Keratinocyte (primary cell): ENCODE data around the gene EXOC4. TPM values are rescaled to one million over a fixed set of nuclear protein-coding genes. Genes with fewer than 3 reads are reported as not detected.

ENCODE experiments used
- DNase-seq: peaks from one replicate; pipeline ENCODE4 v3.0.0-alpha.2; 2011; ENCODE audit warnings: low read depth, missing footprints, low spot score
- FAIRE-seq: peaks from 2 replicates; lab custom pipeline; 2011; peaks lifted over from hg19 to GRCh38; lab: Jason Lieb, UNC
- H2AFZ ChIP-seq: 2 replicates; pipeline ENCODE4 v1.6.0; 2012; ENCODE audit warnings: low read length, control low read depth, inconsistent platforms; ENCODE audit not compliant: control insufficient read depth
- H3K27ac ChIP-seq: 2 replicates; pipeline ENCODE4 v1.5.1; 2011; ENCODE audit warnings: low read length; ENCODE audit not compliant: control insufficient read depth, insufficient read depth
- H3K27me3 ChIP-seq: 3 replicates; pipeline ENCODE4 v1.6.0; 2011; ENCODE audit warnings: low read length; ENCODE audit not compliant: control insufficient read depth, insufficient read depth; ENCODE audit errors: extremely low read depth
- H3K36me3 ChIP-seq, 2 experiments: 2 replicates in 1 of 2; 3 replicates in 1 of 2; pipeline ENCODE4 v1.5.1; 2011; ENCODE audit warnings: low read length in 2 of 2, mild to moderate bottlenecking in 1 of 2; ENCODE audit not compliant: control insufficient read depth in 2 of 2, insufficient read depth in 2 of 2; ENCODE audit errors: extremely low read depth in 1 of 2
- H3K4me1 ChIP-seq: 3 replicates; pipeline ENCODE4 v1.5.1; 2011; ENCODE audit warnings: low read length; ENCODE audit not compliant: control insufficient read depth, insufficient read depth; ENCODE audit errors: extremely low read depth
- H3K4me2 ChIP-seq: 3 replicates; pipeline ENCODE4 v1.6.0; 2011; ENCODE audit warnings: low read depth, low read length; ENCODE audit not compliant: control insufficient read depth, insufficient read depth; ENCODE audit errors: extremely low read depth
- H3K4me3 ChIP-seq, 3 experiments: fragments of 200-600 bp in 1 of 3; sonication (generic) in 1 of 3; 2 replicates in 2 of 3; 3 replicates in 1 of 3; pipeline ENCODE4 v1.5.1; 2011 to 2016; ENCODE audit warnings: low read length in 3 of 3, mild to moderate bottlenecking in 3 of 3, control low read depth in 2 of 3, inconsistent platforms in 1 of 3, low read depth in 1 of 3, mixed read lengths in 1 of 3, mixed run types in 1 of 3, moderate library complexity in 1 of 3; ENCODE audit not compliant: control insufficient read depth in 2 of 3, insufficient read depth in 2 of 3; ENCODE audit errors: extremely low read depth in 1 of 3
- H3K79me2 ChIP-seq: 2 replicates; pipeline ENCODE4 v1.6.0; 2012; ENCODE audit warnings: low read length; ENCODE audit not compliant: control insufficient read depth, insufficient read depth
- H3K9ac ChIP-seq: 3 replicates; pipeline ENCODE4 v1.6.0; 2011; ENCODE audit warnings: low read length; ENCODE audit not compliant: control insufficient read depth, insufficient read depth; ENCODE audit errors: extremely low read depth
- H3K9me1 ChIP-seq: 3 replicates; pipeline ENCODE4 v1.6.0; 2011; ENCODE audit warnings: low read length; ENCODE audit not compliant: control insufficient read depth, insufficient read depth; ENCODE audit errors: extremely low read depth
- H3K9me3 ChIP-seq: 2 replicates; pipeline ENCODE4 v1.5.1; 2012; ENCODE audit warnings: low read depth, low read length; ENCODE audit not compliant: control insufficient read depth
- H4K20me1 ChIP-seq: 3 replicates; pipeline ENCODE4 v1.6.0; 2011; ENCODE audit warnings: low read length; ENCODE audit not compliant: control insufficient read depth, insufficient read depth; ENCODE audit errors: extremely low read depth
- CTCF ChIP-seq, 3 experiments: IDR thresholded peaks in 1 of 3; conservative IDR thresholded peaks in 1 of 3; optimal IDR thresholded peaks in 1 of 3; 2 replicates in 2 of 3; 3 replicates in 1 of 3; pipeline versions ENCODE3 to v1.5.1; 2011; ENCODE audit warnings: low read length in 3 of 3, mild to moderate bottlenecking in 3 of 3, moderate library complexity in 2 of 3, control low read depth in 1 of 3, inconsistent platforms in 1 of 3; ENCODE audit not compliant: insufficient read depth in 2 of 3; ENCODE audit errors: extremely low read depth in 1 of 3
- EZH2 ChIP-seq: IDR thresholded peaks from one replicate; pipeline ENCODE4 v1.6.1; 2012; ENCODE audit warnings: inconsistent platforms, mild to moderate bottlenecking, low read length, moderate library complexity
- dilution Hi-C: fragments of 300-500 bp; cut with MboI; formaldehyde crosslinking; loops from one replicate; pipeline ENCODE4 v1.7.0; 2020; ENCODE audit warnings: low sequenced_read_pairs; ENCODE audit not compliant: extremely low pct_ligation_motif_present
- polyA plus RNA-seq, 5 experiments: library from polyadenylated mRNA; depleted of rRNA in 3 of 5; stranded (reverse) in 3 of 5; stranded (forward) in 1 of 5; unstranded in 1 of 5; fragments of >200 nt; gene quantifications; 1 replicate in 1 of 5; 2 replicates in 3 of 5; 3 replicates in 1 of 5; pipeline versions ENCODE4 v1.2.1 to v1.2.3, GENCODE V29; 2011 to 2012; ENCODE audit warnings: missing spikeins in 2 of 5, low read depth in 1 of 5, low replicate concordance in 1 of 5

Gene EXOC4
- polyA plus RNA-seq, 1 donor (not counting 4 experiments of a cell fraction or from before 2014, with no cell fraction given), result 52.6 TPM

GRCh38 chr7:133649593-133649992, 396.7 kb downstream of the EXOC4 start:
- no peaks in the 10 kb centered on the region for H4K20me1 ChIP-seq
- no peak for TF ChIP-seq EZH2
- TF ChIP-seq CTCF (optimal IDR thresholded peaks at IDR 0.05 in 1 of 3, IDR thresholded peaks at IDR 0.05 in 1 of 3, conservative IDR thresholded peaks at IDR 0.05 in 1 of 3; ENCODE audit: extremely low read depth in 1 of 3, insufficient read depth in 2 of 3, low read length in 3 of 3), result no peak
- no peak overlapping the region for H3K9ac ChIP-seq
- no peaks in the 10 kb centered on the region for H3K4me1 ChIP-seq
- no peak overlapping the region for H2AFZ ChIP-seq
- H3K9me3 ChIP-seq, result no peaks in the 10 kb centered on the region
- dilution Hi-C loops, result no loop called here
- H3K9me1 ChIP-seq, result no peaks in the 10 kb centered on the region
- H3K4me3 ChIP-seq, result no peak overlapping the region
- H3K27me3 ChIP-seq, result no peaks in the 10 kb centered on the region
- DNase-seq (no peak), FAIRE-seq (no peak)
- no peak overlapping the region for H3K27ac ChIP-seq
- no peak overlapping the region for H3K4me2 ChIP-seq
- H3K79me2 ChIP-seq, result no peaks in the 10 kb centered on the region
- no peaks in the 10 kb centered on the region for H3K36me3 ChIP-seq

GRCh38 chr7:133650069-133650468, 397.2 kb downstream of the EXOC4 start:
- no peaks in the 10 kb centered on the region for H3K79me2 ChIP-seq
- no peak overlapping the region for H2AFZ ChIP-seq
- H3K4me1 ChIP-seq, result no peaks in the 10 kb centered on the region
- DNase-seq (no peak), FAIRE-seq (no peak)
- H3K9me1 ChIP-seq, result no peaks in the 10 kb centered on the region
- no peaks in the 10 kb centered on the region for H3K9me3 ChIP-seq
- H4K20me1 ChIP-seq, result no peaks in the 10 kb centered on the region
- dilution Hi-C loops, result no loop called here
- no peaks in the 10 kb centered on the region for H3K27me3 ChIP-seq
- H3K36me3 ChIP-seq, result no peaks in the 10 kb centered on the region
- H3K9ac ChIP-seq, result no peak overlapping the region
- TF ChIP-seq CTCF (optimal IDR thresholded peaks at IDR 0.05 in 1 of 3, IDR thresholded peaks at IDR 0.05 in 1 of 3, conservative IDR thresholded peaks at IDR 0.05 in 1 of 3; ENCODE audit: extremely low read depth in 1 of 3, insufficient read depth in 2 of 3, low read length in 3 of 3), result no peak
- TF ChIP-seq EZH2, result no peak
- no peak overlapping the region for H3K4me3 ChIP-seq
- no peak overlapping the region for H3K4me2 ChIP-seq
- H3K27ac ChIP-seq, result no peak overlapping the region
